ENCODE measurements around the gene LHFPL3. TPM values are rescaled to one million over a fixed set of nuclear protein-coding genes. Genes with fewer than 3 reads are reported as not detected.
"Not testable (repeated sequence)": the region's sequence is repeated elsewhere in the genome, so short reads cannot be mapped to it uniquely, and the experiment has no call there.

The LHFPL3 gene
- total and polyA plus RNA-seq, 2 donors: 0.26 TPM; not detected in 1

DNA sequence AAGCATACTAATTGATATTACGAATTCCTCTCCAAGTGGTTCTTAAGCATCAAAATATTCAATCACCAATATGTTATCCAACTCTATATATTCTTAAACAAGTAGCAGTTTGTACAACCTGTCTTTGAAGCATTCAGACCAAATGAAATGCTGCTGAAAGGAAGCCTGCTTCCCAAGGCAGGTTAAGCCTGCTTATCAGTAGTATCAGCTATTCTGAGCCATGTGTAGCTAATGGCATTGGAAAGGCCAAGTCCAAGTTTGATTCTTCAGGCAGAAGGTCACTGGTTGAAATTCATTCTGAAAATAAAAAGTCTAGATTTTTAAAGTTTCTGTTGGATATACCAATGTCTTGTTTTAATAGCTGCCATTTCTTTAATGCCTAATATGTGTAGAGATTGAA is 328.7 kb downstream of the LHFPL3 start:
- Histone ChIP-seq H3K4me3 (ENCODE audit: low read depth, low read length) (no peak overlapping the region), H3K36me3 (ENCODE audit: insufficient read depth) (no peaks in the 10 kb centered on the region), H3K27ac (ENCODE audit: low read depth) (no peak overlapping the region), H3K4me1 (ENCODE audit: insufficient read depth) (no peaks in the 10 kb centered on the region)
- 96% methylated on average over 1 of the region's 1 CpG for WGBS
- DNase-seq (ENCODE audit: extremely low spot score): no peak

DNA sequence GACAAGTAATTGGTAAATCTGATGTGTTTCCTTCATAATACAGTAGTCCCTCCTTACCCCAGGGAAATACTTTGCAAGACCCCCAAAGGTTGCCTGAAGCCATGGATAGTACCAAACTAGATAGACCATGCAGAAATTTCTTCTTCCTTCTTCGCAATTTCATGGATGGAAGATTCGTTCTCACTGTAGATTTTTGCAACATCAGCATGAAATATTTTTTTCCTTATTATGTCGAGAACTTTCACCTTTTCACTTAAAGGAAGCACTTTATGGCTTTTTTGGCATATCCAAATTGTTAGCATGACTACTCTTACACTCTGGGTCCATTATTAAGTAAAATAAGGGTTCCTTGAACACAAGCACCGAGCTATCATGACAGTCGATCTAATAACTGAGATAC is 333.2 kb downstream of the LHFPL3 start:
- no peaks in the 10 kb centered on the region for H3K36me3 ChIP-seq (ENCODE audit: insufficient read depth)
- H3K4me1 ChIP-seq (ENCODE audit: insufficient read depth): no peaks in the 10 kb centered on the region
- DNase-seq (ENCODE audit: extremely low spot score): no peak
- no peak overlapping the region for H3K4me3 ChIP-seq (ENCODE audit: low read depth, low read length)
- H3K27ac ChIP-seq (ENCODE audit: low read depth): no peak overlapping the region
- 65% methylated on average over 5 of the region's 5 CpGs for WGBS

DNA sequence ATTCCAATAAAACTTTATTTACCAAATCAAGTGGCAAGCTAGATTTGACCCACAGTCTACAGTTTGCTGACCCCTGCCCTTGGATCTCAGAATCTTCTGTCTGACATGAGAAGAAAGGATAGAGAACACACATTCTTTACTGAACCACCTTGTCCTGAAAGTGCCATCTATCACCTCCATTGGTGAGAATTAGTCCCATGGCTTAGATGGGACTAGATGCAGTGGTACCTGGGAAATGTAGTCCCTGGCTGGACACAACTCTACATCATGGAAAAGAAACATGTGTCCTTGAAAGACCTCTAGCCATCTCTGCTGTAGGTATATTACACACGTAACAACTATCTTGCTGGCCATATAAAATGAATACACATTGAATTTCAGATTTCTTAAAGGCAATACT is 336.2 kb downstream of the LHFPL3 start:
- 69% methylated on average over 1 of the region's 1 CpG for WGBS
- H3K27ac ChIP-seq (ENCODE audit: low read depth): no peak overlapping the region
- no peak overlapping the region for H3K4me3 ChIP-seq (ENCODE audit: low read depth, low read length)
- no peaks in the 10 kb centered on the region for H3K4me1 ChIP-seq (ENCODE audit: insufficient read depth)
- no peak for DNase-seq (ENCODE audit: extremely low spot score)
- no peaks in the 10 kb centered on the region for H3K36me3 ChIP-seq (ENCODE audit: insufficient read depth)

DNA sequence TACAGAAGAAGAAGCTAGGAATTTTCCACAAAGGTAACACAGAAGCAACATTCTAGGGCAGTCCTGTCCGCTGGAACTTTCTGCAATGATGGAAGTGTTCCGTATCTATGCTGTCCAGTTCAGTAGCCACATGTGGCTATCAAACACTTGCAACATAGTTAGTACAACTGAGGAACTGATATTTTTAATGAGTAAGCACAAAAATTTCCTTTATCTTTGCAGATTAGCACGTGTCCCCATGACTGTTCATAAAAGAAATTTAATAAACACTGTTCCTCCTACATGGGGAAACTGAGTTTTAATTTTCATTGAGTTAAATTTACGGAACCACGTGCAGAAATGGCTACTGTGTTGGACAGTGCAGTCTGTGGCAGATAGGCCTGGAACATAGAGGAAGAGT is 349.2 kb downstream of the LHFPL3 start:
- no peaks in the 10 kb centered on the region for H3K36me3 ChIP-seq (ENCODE audit: insufficient read depth)
- H3K4me1 ChIP-seq (ENCODE audit: insufficient read depth): no peaks in the 10 kb centered on the region
- no peak overlapping the region for H3K27ac ChIP-seq (ENCODE audit: low read depth)
- H3K4me3 ChIP-seq (ENCODE audit: low read depth, low read length): no peak overlapping the region
- 63% methylated on average over 5 of the region's 5 CpGs for WGBS
- no peak for DNase-seq (ENCODE audit: extremely low spot score)

DNA sequence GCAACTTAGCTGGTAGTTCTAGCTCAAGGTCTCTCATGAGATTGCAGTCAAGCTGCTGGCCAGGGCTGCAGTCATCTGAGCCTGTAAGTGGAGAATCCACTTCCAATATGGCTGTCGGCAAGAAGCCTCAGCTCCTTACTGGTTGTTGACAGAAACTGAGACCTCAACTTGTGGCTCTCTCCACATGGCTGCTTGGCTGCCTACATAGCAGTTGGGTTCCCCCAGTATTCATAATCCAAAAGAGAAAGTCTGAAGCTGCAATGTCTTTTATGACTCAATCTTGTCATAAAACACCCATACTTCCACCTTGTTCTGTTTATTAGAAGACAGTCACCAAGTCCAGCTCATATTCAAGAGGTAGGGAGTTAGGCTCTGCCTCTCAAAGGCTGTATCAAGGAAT is 350.7 kb downstream of the LHFPL3 start:
- Histone ChIP-seq H3K4me1 (ENCODE audit: insufficient read depth) (no peaks in the 10 kb centered on the region), H3K4me3 (ENCODE audit: low read depth, low read length) (no peak overlapping the region), H3K27ac (ENCODE audit: low read depth) (no peak overlapping the region), H3K36me3 (ENCODE audit: insufficient read depth) (no peaks in the 10 kb centered on the region)
- DNase-seq (ENCODE audit: extremely low spot score): no peak
- 96% methylated on average over 1 of the region's 1 CpG for WGBS

DNA sequence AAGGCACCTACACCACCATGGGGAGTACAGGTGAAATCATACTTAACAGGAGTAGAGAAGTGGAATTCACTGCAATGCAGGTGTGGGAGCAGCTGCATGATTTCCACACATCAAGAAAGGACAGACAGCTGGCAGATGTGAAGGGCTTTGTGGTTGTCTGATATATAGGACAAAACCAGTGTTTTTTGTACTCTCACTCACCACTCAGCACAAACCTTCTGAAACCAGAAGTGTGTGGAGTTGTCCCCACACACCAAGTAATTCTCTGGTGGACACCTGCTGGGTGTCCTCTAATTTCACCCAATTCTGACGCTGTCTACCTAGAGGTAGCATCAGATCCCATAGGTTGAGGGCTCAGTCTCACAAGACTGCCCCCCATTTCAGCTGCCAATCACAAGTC is 357.9 kb downstream of the LHFPL3 start:
- 84% methylated on average over 1 of the region's 1 CpG for WGBS
- DNase-seq (ENCODE audit: extremely low spot score): no peak
- no peak overlapping the region for H3K4me3 ChIP-seq (ENCODE audit: low read depth, low read length)

DNA sequence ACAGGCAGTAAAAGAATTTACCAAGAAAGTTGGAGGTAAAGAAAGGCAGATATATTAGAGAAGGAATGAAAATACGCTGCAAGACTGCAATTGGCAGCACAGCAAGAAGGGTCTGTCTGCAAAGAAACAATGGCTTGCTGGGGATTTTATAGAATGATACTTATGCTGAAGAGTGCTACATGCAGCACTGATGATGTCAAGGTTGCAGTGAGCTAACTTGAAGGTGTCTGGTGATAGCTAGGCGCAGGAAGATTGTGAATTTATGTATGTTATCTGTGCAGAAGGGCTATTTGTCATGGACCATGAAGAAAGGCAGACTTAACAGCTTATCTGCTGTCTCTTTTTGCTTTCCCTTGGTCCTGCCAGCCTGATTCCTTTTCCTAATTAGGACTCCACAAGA is 366.3 kb downstream of the LHFPL3 start:
- Histone ChIP-seq H3K27ac (ENCODE audit: low read depth) (no peak overlapping the region), H3K4me3 (ENCODE audit: low read depth, low read length) (no peak overlapping the region), H3K4me1 (ENCODE audit: insufficient read depth) (no peaks in the 10 kb centered on the region), H3K36me3 (ENCODE audit: insufficient read depth) (no peaks in the 10 kb centered on the region)
- WGBS: 48% methylated on average over 2 of the region's 2 CpGs
- no peak for DNase-seq (ENCODE audit: extremely low spot score)

More for the DNA sequence above, 357.9 kb downstream of the LHFPL3 start:
- no peaks in the 10 kb centered on the region for H3K36me3 ChIP-seq (ENCODE audit: insufficient read depth)
- no peaks in the 10 kb centered on the region for H3K4me1 ChIP-seq (ENCODE audit: insufficient read depth)
- H3K27ac ChIP-seq (ENCODE audit: low read depth): no peak overlapping the region

DNA sequence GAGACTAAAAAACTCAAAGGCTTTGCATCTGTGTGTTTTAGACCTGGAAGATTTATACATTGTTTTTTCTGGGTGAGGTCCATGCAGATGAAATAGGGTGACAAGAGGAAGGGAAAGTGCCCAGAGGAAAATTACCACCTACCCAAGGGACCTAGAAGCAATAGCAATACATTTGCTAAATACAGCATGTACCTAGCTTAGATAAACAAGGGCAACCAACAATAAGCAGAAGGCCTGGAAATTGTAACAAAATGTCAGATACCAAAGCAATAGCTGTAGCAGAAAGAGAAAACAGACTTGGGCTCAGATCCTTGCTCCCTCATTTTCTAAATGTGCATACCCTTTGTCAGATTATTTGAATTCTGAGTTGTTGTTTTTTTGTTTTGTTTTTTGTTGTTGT is 367.2 kb downstream of the LHFPL3 start:
- Histone ChIP-seq H3K27ac (ENCODE audit: low read depth) (no peak overlapping the region), H3K4me3 (ENCODE audit: low read depth, low read length) (no peak overlapping the region), H3K4me1 (ENCODE audit: insufficient read depth) (no peaks in the 10 kb centered on the region), H3K36me3 (ENCODE audit: insufficient read depth) (no peaks in the 10 kb centered on the region)
- DNase-seq (ENCODE audit: extremely low spot score): no peak

DNA sequence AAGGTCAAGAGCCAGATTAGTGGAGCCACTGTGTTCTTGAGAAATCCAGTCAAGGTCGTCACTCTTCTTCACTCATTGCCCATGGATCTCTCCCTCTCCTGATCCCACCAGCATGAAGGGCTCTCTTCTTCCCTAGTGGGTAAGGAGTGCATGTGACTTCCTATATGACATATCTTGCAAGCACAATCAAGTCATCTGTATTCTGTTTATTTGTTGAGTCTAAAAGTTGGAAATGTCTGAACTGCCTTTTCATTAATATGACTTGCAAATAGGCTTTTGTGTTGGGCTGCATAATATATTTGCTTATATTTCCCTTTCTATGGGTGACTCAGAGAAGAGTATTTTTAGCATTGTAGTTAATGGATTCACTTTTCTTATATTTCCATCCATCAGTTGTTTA is 371.9 kb downstream of the LHFPL3 start:
- WGBS: 86% methylated on average over 1 of the region's 1 CpG
- H3K36me3 ChIP-seq (ENCODE audit: insufficient read depth): no peaks in the 10 kb centered on the region
- no peak overlapping the region for H3K27ac ChIP-seq (ENCODE audit: low read depth)
- H3K4me1 ChIP-seq (ENCODE audit: insufficient read depth): no peaks in the 10 kb centered on the region
- no peak overlapping the region for H3K4me3 ChIP-seq (ENCODE audit: low read depth, low read length)
- DNase-seq (ENCODE audit: extremely low spot score): no peak

DNA sequence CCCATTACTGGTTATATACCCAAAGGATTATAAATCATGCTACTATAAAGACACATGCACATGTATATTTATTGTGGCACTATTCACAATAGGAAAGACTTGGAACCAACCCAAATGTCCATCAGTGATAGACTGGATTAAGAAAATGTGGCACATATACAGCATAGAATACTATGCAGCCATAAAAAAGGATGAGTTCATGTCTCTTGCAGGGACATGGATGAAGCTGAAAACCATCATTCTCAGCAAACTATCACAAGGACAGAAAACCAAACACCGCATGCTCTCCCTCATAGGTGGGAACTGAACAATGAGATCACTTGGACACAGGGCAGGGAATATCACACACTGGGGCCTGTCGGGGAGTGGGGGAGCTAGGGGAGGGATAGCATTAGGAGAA is 392.6 kb downstream of the LHFPL3 start:
- not testable (repeated sequence) for DNase-seq (ENCODE audit: extremely low spot score); H3K36me3 ChIP-seq (ENCODE audit: insufficient read depth); H3K4me3 ChIP-seq (ENCODE audit: low read depth, low read length); H3K4me1 ChIP-seq (ENCODE audit: insufficient read depth); H3K27ac ChIP-seq (ENCODE audit: low read depth)
- 98% methylated on average over 2 of the region's 2 CpGs for WGBS

DNA sequence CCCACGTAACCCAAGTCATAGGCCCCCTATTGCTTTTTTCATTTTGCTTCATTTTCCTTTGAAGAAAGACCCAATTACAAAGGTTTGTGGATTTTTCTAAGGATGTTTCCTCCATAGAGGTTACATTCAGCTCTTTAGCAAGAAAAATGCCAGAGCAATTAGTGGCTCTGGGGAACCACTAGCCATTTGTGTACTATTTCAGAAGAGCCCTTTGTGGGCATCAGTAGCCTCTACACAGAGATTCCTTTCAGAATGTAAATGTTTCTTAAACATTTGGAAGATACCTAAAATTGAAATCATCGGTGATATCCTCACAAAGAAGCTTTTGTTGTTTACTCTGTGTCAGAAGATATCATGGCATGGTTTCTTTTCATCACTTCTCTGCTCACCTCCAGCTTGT is 394.6 kb downstream of the LHFPL3 start:
- WGBS: 66% methylated on average over 2 of the region's 2 CpGs
- Histone ChIP-seq H3K4me3 (ENCODE audit: low read depth, low read length) (no peak overlapping the region), H3K4me1 (ENCODE audit: insufficient read depth) (no peaks in the 10 kb centered on the region), H3K36me3 (ENCODE audit: insufficient read depth) (no peaks in the 10 kb centered on the region), H3K27ac (ENCODE audit: low read depth) (no peak overlapping the region)
- DNase-seq (ENCODE audit: extremely low spot score): no peak

DNA sequence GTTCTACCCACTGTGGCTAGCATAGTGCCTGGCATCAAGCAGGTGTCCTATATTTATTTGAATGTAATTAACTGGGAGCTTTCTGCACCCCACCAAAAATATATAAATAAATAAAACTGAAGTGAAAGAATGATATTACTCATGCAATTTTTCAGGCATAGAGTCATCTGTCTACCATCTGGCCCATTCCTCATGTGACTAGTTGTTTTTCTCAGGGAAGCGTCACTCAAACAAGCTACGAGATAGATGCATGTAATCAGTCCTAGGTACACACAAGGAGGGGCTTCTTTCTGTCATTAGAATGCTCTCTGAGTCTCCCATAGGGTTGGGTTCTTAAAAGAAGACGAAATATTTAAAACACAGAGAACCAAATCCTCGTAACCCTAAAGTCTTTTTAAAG is 430.1 kb downstream of the LHFPL3 start:
- 53% methylated on average over 4 of the region's 4 CpGs for WGBS
- no peak for DNase-seq (ENCODE audit: extremely low spot score)
- Histone ChIP-seq H3K4me1 (ENCODE audit: insufficient read depth) (no peaks in the 10 kb centered on the region), H3K4me3 (ENCODE audit: low read depth, low read length) (no peak overlapping the region), H3K36me3 (ENCODE audit: insufficient read depth) (no peaks in the 10 kb centered on the region), H3K27ac (ENCODE audit: low read depth) (no peak overlapping the region)

DNA sequence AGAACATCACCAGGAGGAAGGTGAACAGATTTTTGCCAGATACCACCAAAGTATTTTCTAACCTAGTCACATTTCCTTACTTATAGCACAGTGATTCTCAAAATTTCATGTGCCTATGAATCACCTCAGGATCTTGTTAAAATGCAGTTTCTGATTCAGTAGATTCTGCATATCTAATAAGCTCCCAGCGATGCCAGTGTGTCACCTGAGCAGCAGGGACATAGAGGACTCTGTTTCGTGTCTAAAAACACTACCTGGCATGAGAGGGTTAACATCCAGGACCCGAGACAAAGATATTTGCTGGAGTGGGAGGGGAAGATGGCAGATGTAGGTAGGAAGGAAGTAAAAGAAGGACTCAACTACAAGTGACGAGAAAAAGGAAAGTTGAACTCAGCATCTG is 433.5 kb downstream of the LHFPL3 start:
- H3K4me3 ChIP-seq (ENCODE audit: low read depth, low read length): no peak overlapping the region
- H3K4me1 ChIP-seq (ENCODE audit: insufficient read depth): no peaks in the 10 kb centered on the region
- H3K36me3 ChIP-seq (ENCODE audit: insufficient read depth): no peaks in the 10 kb centered on the region
- WGBS: 55% methylated on average over 4 of the region's 4 CpGs
- no peak for DNase-seq (ENCODE audit: extremely low spot score)
- no peak overlapping the region for H3K27ac ChIP-seq (ENCODE audit: low read depth)

DNA sequence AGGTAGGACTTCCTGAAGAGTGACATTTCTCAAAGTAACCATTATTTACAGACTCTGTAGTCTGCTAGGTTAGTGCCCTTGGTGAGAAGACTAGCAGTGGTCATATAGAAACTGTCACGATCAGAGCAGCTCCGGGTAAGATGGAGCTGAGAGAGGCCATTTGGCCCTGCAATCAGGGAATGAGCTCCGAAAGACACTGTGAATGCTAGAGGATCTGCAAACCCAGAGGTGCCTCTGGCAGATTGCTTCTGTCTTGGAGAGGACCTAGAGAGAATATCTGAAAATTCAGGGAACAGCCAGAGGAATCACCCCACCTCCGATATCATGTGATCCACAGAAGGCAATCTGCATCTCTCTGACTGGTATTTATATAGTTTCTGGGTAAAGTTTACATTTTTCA is 438.7 kb downstream of the LHFPL3 start:
- DNase-seq (ENCODE audit: extremely low spot score): no peak
- Histone ChIP-seq H3K36me3 (ENCODE audit: insufficient read depth) (no peaks in the 10 kb centered on the region), H3K4me3 (ENCODE audit: low read depth, low read length) (no peak overlapping the region), H3K27ac (ENCODE audit: low read depth) (no peak overlapping the region), H3K4me1 (ENCODE audit: insufficient read depth) (no peaks in the 10 kb centered on the region)
- 37% methylated on average over 4 of the region's 4 CpGs for WGBS

DNA sequence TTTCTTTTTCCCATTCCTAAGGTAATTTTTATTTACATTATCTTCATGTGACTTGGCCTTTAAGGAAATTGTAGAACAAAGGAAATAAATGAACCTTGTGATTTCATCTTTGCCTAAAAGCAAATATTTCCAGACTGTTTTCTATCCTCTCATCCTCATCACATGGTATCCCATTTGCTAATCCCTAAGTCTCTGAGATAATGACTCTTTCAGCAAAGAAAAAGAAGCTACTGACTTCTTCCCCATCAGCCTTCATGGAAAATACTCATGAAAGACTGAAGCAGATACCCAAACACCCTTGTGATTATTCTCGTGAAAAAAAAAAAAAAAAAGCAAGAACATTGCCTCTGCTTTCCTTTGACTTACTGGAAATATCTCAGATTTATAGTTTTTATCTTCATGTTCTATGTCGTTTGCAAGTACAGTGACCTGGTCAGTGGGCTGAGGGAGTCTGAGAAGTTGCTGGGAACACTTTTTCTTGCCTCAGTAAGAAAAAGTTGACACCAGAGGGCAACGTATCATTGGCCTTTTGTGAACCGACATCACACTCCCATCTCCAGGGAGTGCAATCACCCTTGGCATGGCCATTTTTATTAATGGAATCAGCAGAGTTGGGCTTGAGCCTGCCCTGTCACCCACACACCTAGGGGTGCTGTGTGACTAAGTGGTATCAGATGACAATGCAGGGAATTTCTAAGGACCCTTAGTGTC is 439.6 kb downstream of the LHFPL3 start:
- 44% methylated on average over 4 of the region's 4 CpGs for WGBS

More for the DNA sequence above, 439.6 kb downstream of the LHFPL3 start:
- DNase-seq (ENCODE audit: extremely low spot score): no peak
- no peak overlapping the region for H3K4me3 ChIP-seq (ENCODE audit: low read depth, low read length)
- no peaks in the 10 kb centered on the region for H3K36me3 ChIP-seq (ENCODE audit: insufficient read depth)
- H3K27ac ChIP-seq (ENCODE audit: low read depth): no peak overlapping the region
- H3K4me1 ChIP-seq (ENCODE audit: insufficient read depth): no peaks in the 10 kb centered on the region
